K562 (cell line): ENCODE results near the gene KRT35. TPM values are rescaled to one million over a fixed set of nuclear protein-coding genes. Genes with fewer than 3 reads are reported as not detected.
A peak's percentile ranks its signal among the peaks of the same experiment; 100 is the strongest.

Experiments used
- ATAC-seq: fragments of 200-7000 bp; cut with Tn5 transposase; 3 replicates; pipeline ENCODE4 v1.9.1; 2020; ENCODE audit warnings: moderate library complexity
- BruUV-seq: library from RNA; stranded (reverse); fragments of 400-500 nt; replicated peaks from 2 replicates; lab custom pipeline; 2021; lab: Mats Ljungman, UMichigan
- CTCF ChIA-PET: fragments of 300-600 bp; formaldehyde crosslinking; extraction: SDS; loops from one replicate; lab custom pipeline; 2021; ENCODE audit warnings: low intra/inter-chr PET ratio; lab: Yijun Ruan, JAX
- POLR2A ChIA-PET: fragments of 300-600, 350-650 bp; sonication (Branson Sonifier 250); formaldehyde crosslinking; extraction: SDS; loops from one replicate; lab custom pipeline; 2021; ENCODE audit warnings: antibody characterized with exemption, inconsistent platforms; lab: Yijun Ruan, JAX
- DNase-seq, 4 experiments: peaks; one replicate each; pipeline versions ENCODE4 v3.0.0 to v3.0.0-alpha.2; 2011 to 2018; ENCODE audit warnings: low spot score in 3 of 4, mixed read lengths in 3 of 4; ENCODE audit errors: extremely low read depth in 1 of 4
- FAIRE-seq: peaks from 2 replicates; lab custom pipeline; 2011; peaks lifted over from hg19 to GRCh38; lab: Jason Lieb, UNC
- H2AFZ ChIP-seq: 2 replicates; pipeline ENCODE4 v1.6.0; 2011; ENCODE audit warnings: low read depth, low read length, control low read depth, inconsistent platforms
- H3K27ac ChIP-seq: fragments of 200-600 bp; 3 replicates; pipeline ENCODE4 v1.8.0; 2011; ENCODE audit warnings: low read depth, mild to moderate bottlenecking, control low read depth, inconsistent platforms, low read length, moderate library complexity, mixed read lengths; ENCODE audit errors: extremely low read depth
- H3K27me3 ChIP-seq, 2 experiments: fragments of 300-600 bp in 1 of 2; 2 replicates in 1 of 2; 3 replicates in 1 of 2; pipeline versions ENCODE4 v1.6.0 to v1.8.0; 2011; ENCODE audit warnings: inconsistent platforms in 2 of 2, low read length in 2 of 2, mild to moderate bottlenecking in 1 of 2, mixed read lengths in 1 of 2, moderate library complexity in 1 of 2; ENCODE audit not compliant: control insufficient read depth in 2 of 2, insufficient read depth in 2 of 2
- H3K36me3 ChIP-seq: fragments of 300-600 bp; 3 replicates; pipeline ENCODE4 v1.8.0; 2011; ENCODE audit warnings: mild to moderate bottlenecking, low read length, inconsistent platforms; ENCODE audit not compliant: control insufficient read depth, insufficient read depth
- H3K4me1 ChIP-seq, 2 experiments: fragments of 200-600 bp in 1 of 2; replicated peaks in 1 of 2; 2 replicates in 1 of 2; 3 replicates in 1 of 2; pipeline versions ENCODE4 v1.5.1 to v1.8.0; 2011; ENCODE audit warnings: inconsistent platforms in 2 of 2, low read length in 2 of 2, mild to moderate bottlenecking in 1 of 2, mixed read lengths in 1 of 2, moderate library complexity in 1 of 2; ENCODE audit not compliant: control insufficient read depth in 2 of 2, insufficient read depth in 2 of 2
- H3K4me2 ChIP-seq: 2 replicates; pipeline ENCODE4 v1.6.1; 2011; ENCODE audit warnings: low read length, control low read depth, inconsistent platforms, mixed read lengths; ENCODE audit not compliant: insufficient read depth
- H3K4me3 ChIP-seq: fragments of 200-600 bp; sonication (generic), shearing (Covaris generic); 2 replicates; pipeline ENCODE4 v1.5.1; 2016; ENCODE audit warnings: control low read depth, inconsistent platforms
- H3K79me2 ChIP-seq: fragments of 200-600 bp; 3 replicates; pipeline ENCODE4 v1.8.0; 2011; ENCODE audit warnings: low read length, inconsistent platforms; ENCODE audit not compliant: control insufficient read depth, insufficient read depth
- H3K9ac ChIP-seq, 2 experiments: 2 replicates each; pipeline versions ENCODE4 v1.6.0 to v1.6.1; 2011; ENCODE audit warnings: low read depth in 2 of 2, low read length in 2 of 2, control low read depth in 1 of 2, inconsistent platforms in 1 of 2, mild to moderate bottlenecking in 1 of 2, mixed read lengths in 1 of 2; ENCODE audit not compliant: insufficient read depth in 1 of 2
- H3K9me1 ChIP-seq: one replicate; pipeline ENCODE4 v1.6.0; 2011; ENCODE audit warnings: inconsistent platforms, mild to moderate bottlenecking, low read length, moderate library complexity; ENCODE audit not compliant: control insufficient read depth, insufficient read depth
- H3K9me3 ChIP-seq: replicated peaks from 2 replicates; pipeline ENCODE4 v1.5.1; 2011; ENCODE audit warnings: low read depth, low read length, inconsistent platforms; ENCODE audit not compliant: control insufficient read depth, insufficient read depth
- H4K20me1 ChIP-seq: replicated peaks from 2 replicates; pipeline ENCODE4 v1.6.1; 2011; ENCODE audit warnings: low read length, inconsistent platforms, mixed read lengths; ENCODE audit not compliant: control insufficient read depth, insufficient read depth
- ATF2 ChIP-seq: sonication (generic); formaldehyde crosslinking; IDR thresholded peaks from 2 replicates; pipeline ENCODE4 v1.8.1; 2022; ENCODE audit warnings: missing genetic modification reagents
- BMI1 ChIP-seq: fragments of 150-350 bp; IDR thresholded peaks from 2 replicates; pipeline ENCODE4 v1.6.1; 2014; ENCODE audit warnings: low read length
- CBFA2T3 ChIP-seq: fragments of 450-650 bp; IDR thresholded peaks from 2 replicates; pipeline ENCODE4 v1.6.1; 2017
- CREM ChIP-seq: IDR thresholded peaks from 2 replicates; pipeline ENCODE4 v1.6.1; 2014; ENCODE audit warnings: antibody characterized with exemption, low read depth
- CTCF ChIP-seq, 3 experiments: IDR thresholded peaks in 2 of 3; conservative IDR thresholded peaks in 1 of 3; 2 replicates each; pipeline ENCODE4 v1.5.1; 2011 to 2012; ENCODE audit warnings: low read length in 3 of 3, mild to moderate bottlenecking in 3 of 3, control low read depth in 2 of 3, improper control_type of control experiment in 1 of 3, inconsistent platforms in 1 of 3, low read depth in 1 of 3, mixed read lengths in 1 of 3, moderate library complexity in 1 of 3; ENCODE audit not compliant: insufficient read depth in 2 of 3
- DPF2 ChIP-seq: fragments of 450-650 bp; IDR thresholded peaks from 2 replicates; pipeline ENCODE4 v1.6.1; 2016
- L3MBTL2 ChIP-seq: fragments of 450-650 bp; IDR thresholded peaks from 2 replicates; pipeline ENCODE4 v1.6.1; 2016; ENCODE audit warnings: mild to moderate bottlenecking, moderate library complexity
- NFIX ChIP-seq: fragments of 250-450 bp; sonication (Bioruptor Pico); IDR thresholded peaks from 2 replicates; pipeline ENCODE4 v1.4.0; 2020; ENCODE audit warnings: low read depth, mild to moderate bottlenecking, moderate library complexity
- RBM39 ChIP-seq: fragments of 200-400 bp; formaldehyde crosslinking; optimal IDR thresholded peaks from 2 replicates; pipeline ENCODE3; 2018; ENCODE audit warnings: low read depth, low read length
- SMARCE1 ChIP-seq: fragments of 450-650 bp; IDR thresholded peaks from 2 replicates; pipeline ENCODE4 v1.7.1; 2016; ENCODE audit warnings: mild to moderate bottlenecking
- ZFP36 ChIP-seq: fragments of 150-350 bp; IDR thresholded peaks from 2 replicates; pipeline ENCODE4 v1.6.1; 2018; ENCODE audit warnings: low read length, low read depth; ENCODE audit not compliant: partially characterized antibody
- ZNF134 ChIP-seq: fragments of 250-450 bp; sonication (Bioruptor Pico); conservative IDR thresholded peaks from 2 replicates; pipeline ENCODE4 v1.4.0; 2020
- ZNF79 ChIP-seq: fragments of 250-450 bp; sonication (Bioruptor Pico); IDR thresholded peaks from 2 replicates; pipeline ENCODE4 v1.4.0; 2020; ENCODE audit warnings: low read depth, mild to moderate bottlenecking, moderate library complexity
- WGBS: fragments of 100-300 bp; shearing (Covaris generic); methylation state at CpG from one replicate; pipeline ENCODE4 v1.1.6; 2016; ENCODE audit warnings: low coverage, mixed read lengths; ENCODE audit not compliant: insufficient coverage; ENCODE audit errors: missing lambda C conversion rate; 5-methylcytosine and 5-hydroxymethylcytosine counted together
- in situ Hi-C: fragments of 300-500 bp; cut with MboI; formaldehyde crosslinking; loops from 4 replicates; pipeline ENCODE4 v1.15.0; 2018; ENCODE audit warnings: inconsistent platforms, mixed read lengths
- intact Hi-C: fragments of 100-400 bp; cut with micrococcal nuclease; formaldehyde crosslinking; loops from 2 replicates; pipeline ENCODE4 v1.14.2; 2022
- polyA plus RNA-seq, 8 experiments: library from polyadenylated mRNA; depleted of rRNA in 4 of 8; stranded (reverse) in 5 of 8; unstranded in 3 of 8; fragments of >200 nt; fragmentation: Nextera tagmentation in 2 of 8; fragmentation: Illumina TruSeq in 1 of 8; extraction: Ambion mirVana in 2 of 8; extraction: Trizol in 1 of 8; gene quantifications; 2 replicates each; pipeline versions ENCODE4 v1.2.1 to v1.2.3, GENCODE V29; 2011 to 2014; ENCODE audit warnings: inconsistent platforms in 1 of 8, missing spikeins in 1 of 8
- total RNA-seq, 7 experiments: library from RNA; depleted of rRNA in 6 of 7; stranded (reverse); fragments of >200 nt in 6 of 7; fragmentation: Illumina TruSeq in 2 of 7; extraction: Trizol in 2 of 7; gene quantifications; 2 replicates each; pipeline versions ENCODE4 v1.2.1 to v1.2.3, GENCODE V29; 2011 to 2021; ENCODE audit warnings: low replicate concordance in 1 of 7
- TF ChIP-seq, protein P1 (sequence below), 2 experiments: fragments of 450-650 bp; IDR thresholded peaks; 2 replicates each; pipeline ENCODE4 v1.6.1; 2018; ENCODE audit warnings: mild to moderate bottlenecking in 2 of 2, low read depth in 1 of 2; ENCODE audit not compliant: partially characterized antibody in 2 of 2

KRT35 gene
- total and polyA plus RNA-seq, 9 of the 15 experiments (the other 6 are each of a cell fraction or from before 2014, with no cell fraction given) = not detected

GRCh38 chr17:41530062-41531048 lies 49.4 kb upstream of the KRT35 start:
- in situ Hi-C loops = no loop called here
- TF ChIP-seq DPF2 (peak; percentile 99), RBM39 (no peak), CBFA2T3 (peak; percentile 76), ZNF79 (0 out of 2 replicates have a peak, but pooled peaks have one; percentile 15), ATF2 (CRISPR knock-in tag) (no peak), CREM (peak; percentile 86), SMARCE1 (peak; percentile 99), L3MBTL2 (peak; percentile 35; the same call in 1 of the 2 replicates), CTCF (IDR thresholded peaks at IDR 0.05 in 2 of 3, conservative IDR thresholded peaks at IDR 0.05 in 1 of 3; ENCODE audit: insufficient read depth in 2 of 3, low read depth in 1 of 3, low read length in 3 of 3) (no peak; a peak in 1 of 6 replicates), NFIX (CRISPR knock-in tag) (no peak), BMI1 (peak; percentile 67; the same call in 1 of the 2 replicates), ZFP36 (no peak), ZNF134 (peak; percentile 47)
- TF ChIP-seq, protein P1, sequence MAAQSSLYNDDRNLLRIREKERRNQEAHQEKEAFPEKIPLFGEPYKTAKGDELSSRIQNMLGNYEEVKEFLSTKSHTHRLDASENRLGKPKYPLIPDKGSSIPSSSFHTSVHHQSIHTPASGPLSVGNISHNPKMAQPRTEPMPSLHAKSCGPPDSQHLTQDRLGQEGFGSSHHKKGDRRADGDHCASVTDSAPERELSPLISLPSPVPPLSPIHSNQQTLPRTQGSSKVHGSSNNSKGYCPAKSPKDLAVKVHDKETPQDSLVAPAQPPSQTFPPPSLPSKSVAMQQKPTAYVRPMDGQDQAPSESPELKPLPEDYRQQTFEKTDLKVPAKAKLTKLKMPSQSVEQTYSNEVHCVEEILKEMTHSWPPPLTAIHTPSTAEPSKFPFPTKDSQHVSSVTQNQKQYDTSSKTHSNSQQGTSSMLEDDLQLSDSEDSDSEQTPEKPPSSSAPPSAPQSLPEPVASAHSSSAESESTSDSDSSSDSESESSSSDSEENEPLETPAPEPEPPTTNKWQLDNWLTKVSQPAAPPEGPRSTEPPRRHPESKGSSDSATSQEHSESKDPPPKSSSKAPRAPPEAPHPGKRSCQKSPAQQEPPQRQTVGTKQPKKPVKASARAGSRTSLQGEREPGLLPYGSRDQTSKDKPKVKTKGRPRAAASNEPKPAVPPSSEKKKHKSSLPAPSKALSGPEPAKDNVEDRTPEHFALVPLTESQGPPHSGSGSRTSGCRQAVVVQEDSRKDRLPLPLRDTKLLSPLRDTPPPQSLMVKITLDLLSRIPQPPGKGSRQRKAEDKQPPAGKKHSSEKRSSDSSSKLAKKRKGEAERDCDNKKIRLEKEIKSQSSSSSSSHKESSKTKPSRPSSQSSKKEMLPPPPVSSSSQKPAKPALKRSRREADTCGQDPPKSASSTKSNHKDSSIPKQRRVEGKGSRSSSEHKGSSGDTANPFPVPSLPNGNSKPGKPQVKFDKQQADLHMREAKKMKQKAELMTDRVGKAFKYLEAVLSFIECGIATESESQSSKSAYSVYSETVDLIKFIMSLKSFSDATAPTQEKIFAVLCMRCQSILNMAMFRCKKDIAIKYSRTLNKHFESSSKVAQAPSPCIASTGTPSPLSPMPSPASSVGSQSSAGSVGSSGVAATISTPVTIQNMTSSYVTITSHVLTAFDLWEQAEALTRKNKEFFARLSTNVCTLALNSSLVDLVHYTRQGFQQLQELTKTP (IDR thresholded peaks at IDR 0.05; ENCODE audit: low read depth in 1 of 2, partially characterized antibody in 2 of 2) = peak in 1 of 2 experiments; percentile 68

More at GRCh38 chr17:41530062-41531048, 49.4 kb upstream of the KRT35 start:
- FAIRE-seq (peak; percentile 100), ATAC-seq (peak; percentile 76), DNase-seq (peak; percentile 88 to 96 (median 90))
- Histone ChIP-seq H3K4me3 (peak overlapping the region; percentile 11), H3K9ac (peak overlapping the region; percentile 62 to 86; a peak in 3 of 4 replicates), H3K9me3 (no peaks in the 10 kb centered on the region), H3K36me3 (peaks cover 6% of the 10 kb centered on the region; the same call in 1 of the 3 replicates), H4K20me1 (no peaks in the 10 kb centered on the region; the same call in 1 of the 2 replicates), H3K9me1 (no peaks in the 10 kb centered on the region), H3K4me1 (peaks cover 45 to 58% of the 10 kb centered on the region in 2 experiments), H3K27ac (peak overlapping the region; percentile 94), H3K4me2 (peak overlapping the region; percentile 87), H3K79me2 (peaks cover 32% of the 10 kb centered on the region), H2AFZ (peak overlapping the region; percentile 80), H3K27me3 (no peaks in the 10 kb centered on the region)
- 0% methylated on average over 8 of the region's 8 CpGs for WGBS
- TSS peak; percentile 70 for BruUV-seq
- intact Hi-C loops = no loop called here
- CTCF ChIA-PET = interaction anchor here (0.7 kb wide), 1 partner anchor 56 kb away, joined by 6 read pairs; no protein-coding TSS in a partner anchor
- POLR2A ChIA-PET = interaction anchor here (0.5 to 4.3 kb wide), 10 partner anchors 9 to 636 kb away, joined by 3 to 23 read pairs (median 4); partner anchors contain the start of gene EIF1
